Neural progenitor cell (in vitro differentiated cells): ENCODE data around the gene CNTN2. TPM values are rescaled to one million over a fixed set of nuclear protein-coding genes. Genes with fewer than 3 reads are reported as not detected.

Experiments used
- DNase-seq: peaks from one replicate; pipeline ENCODE4 v3.0.0-alpha.2; 2016; ENCODE audit warnings: low spot score
- H2AFZ ChIP-seq: fragments of 200-600 bp; sonication (generic); replicated peaks from 2 replicates; pipeline ENCODE4 v1.6.1; 2016; ENCODE audit warnings: antibody characterized with exemption
- H3F3A ChIP-seq: fragments of 200-600 bp; sonication (generic); 2 replicates; pipeline ENCODE4 v1.6.1; 2016; ENCODE audit warnings: antibody characterized with exemption, low read depth
- H3K27ac ChIP-seq: fragments of 200-600 bp; sonication (generic); 2 replicates; pipeline ENCODE4 v1.5.1; 2016; ENCODE audit warnings: mild to moderate bottlenecking
- H3K27me3 ChIP-seq: fragments of 200-600 bp; sonication (generic); 2 replicates; pipeline ENCODE4 v1.6.1; 2016; ENCODE audit warnings: mild to moderate bottlenecking, moderate library complexity
- H3K36me3 ChIP-seq: fragments of 200-600 bp; sonication (generic); 2 replicates; pipeline ENCODE4 v1.5.1; 2016
- H3K4me1 ChIP-seq: fragments of 200-600 bp; sonication (generic); 2 replicates; pipeline ENCODE4 v1.6.1; 2016; ENCODE audit warnings: mixed run types
- H3K4me2 ChIP-seq: fragments of 200-600 bp; sonication (generic); 2 replicates; pipeline ENCODE4 v1.6.1; 2016
- H3K4me3 ChIP-seq: fragments of 200-600 bp; sonication (generic); 2 replicates; pipeline ENCODE4 v1.5.1; 2016
- H3K79me2 ChIP-seq: fragments of 200-600 bp; sonication (generic); 2 replicates; pipeline ENCODE4 v1.6.1; 2016; ENCODE audit warnings: low read depth
- H3K9ac ChIP-seq: fragments of 200-600 bp; sonication (generic); 2 replicates; pipeline ENCODE4 v1.6.1; 2016
- H3K9me3 ChIP-seq: fragments of 200-600 bp; sonication (generic); 2 replicates; pipeline ENCODE4 v1.5.1; 2016; ENCODE audit warnings: low read depth
- H4K20me1 ChIP-seq: fragments of 200-600 bp; sonication (generic); 2 replicates; pipeline ENCODE4 v1.6.1; 2016; ENCODE audit warnings: low read depth
- H3K27ac Mint-ChIP-seq: 3 replicates; pipeline ENCODE4 v1.8.0; 2021; ENCODE audit warnings: mixed read lengths
- H3K27me3 Mint-ChIP-seq: 2 replicates; pipeline ENCODE4 v1.8.0; 2022; ENCODE audit warnings: low read depth, mild to moderate bottlenecking, inconsistent platforms, moderate library complexity, mixed read lengths; ENCODE audit not compliant: insufficient read depth
- H3K36me3 Mint-ChIP-seq: 3 replicates; pipeline ENCODE4 v1.8.0; 2021; ENCODE audit warnings: mixed read lengths
- H3K4me1 Mint-ChIP-seq: 3 replicates; pipeline ENCODE4 v1.8.0; 2021; ENCODE audit warnings: mixed read lengths
- H3K4me3 Mint-ChIP-seq: 3 replicates; pipeline ENCODE4 v1.8.0; 2021; ENCODE audit warnings: mild to moderate bottlenecking, moderate library complexity, mixed read lengths
- H3K9me3 Mint-ChIP-seq: 3 replicates; pipeline ENCODE4 v1.8.0; 2020; ENCODE audit warnings: mixed read lengths
- CTCF ChIP-seq: fragments of 200-600 bp; sonication (generic); IDR thresholded peaks from 2 replicates; pipeline ENCODE4 v1.5.1; 2017; ENCODE audit warnings: antibody characterized with exemption, mild to moderate bottlenecking
- EZH2 ChIP-seq: fragments of 200-600 bp; sonication (generic); IDR thresholded peaks from 2 replicates; pipeline ENCODE4 v1.6.1; 2017; ENCODE audit warnings: antibody characterized with exemption, mild to moderate bottlenecking, moderate library complexity
- EZH2phosphoT487 ChIP-seq: fragments of 200-600 bp; sonication (generic); IDR thresholded peaks from 2 replicates; pipeline ENCODE4 v1.6.1; 2017; ENCODE audit warnings: antibody characterized with exemption
- total RNA-seq: library from RNA; depleted of rRNA; stranded (reverse); fragments of >200 nt; gene quantifications from 2 replicates; pipeline ENCODE4 v1.2.3, GENCODE V29; 2015; ENCODE audit warnings: low replicate concordance

CNTN2 gene
- total RNA-seq, 1 donor from 2014 or later = 8.4 TPM

- TF ChIP-seq CTCF = no peak
- no peak for TF ChIP-seq EZH2phosphoT487
- TF ChIP-seq EZH2 = no peak
- Histone ChIP-seq H3K79me2 (no peaks in the 10 kb centered on the region), H4K20me1 (no peaks in the 10 kb centered on the region), H3K27ac (no peak overlapping the region), H3K4me2 (no peak overlapping the region), H3K4me3 (no peak overlapping the region), H3K9me3 (no peaks in the 10 kb centered on the region), H3K27me3 (no peaks in the 10 kb centered on the region), H2AFZ (no peak overlapping the region), H3K9ac (no peak overlapping the region), H3F3A (no peaks in the 10 kb centered on the region), H3K4me1 (no peaks in the 10 kb centered on the region), H3K36me3 (no peaks in the 10 kb centered on the region)
- peaks cover 11% of the 10 kb centered on the region for H3K4me1 Mint-ChIP-seq
- no peaks in the 10 kb centered on the region for H3K9me3 Mint-ChIP-seq
- no peak overlapping the region for H3K27ac Mint-ChIP-seq
- no peak for DNase-seq
- H3K36me3 Mint-ChIP-seq = no peaks in the 10 kb centered on the region
- no peak overlapping the region for H3K4me3 Mint-ChIP-seq
- no peaks in the 10 kb centered on the region for H3K27me3 Mint-ChIP-seq
Measured at GRCh38 chr1:205073511-205073910, 30.5 kb downstream of the CNTN2 start.

GRCh38 chr1:205074084-205074483, 31.1 kb downstream of the CNTN2 start:
- H3K27ac Mint-ChIP-seq = no peak overlapping the region
- H2AFZ ChIP-seq = no peak overlapping the region
- peaks cover 8% of the 10 kb centered on the region for H3K4me1 Mint-ChIP-seq
- H3K27me3 ChIP-seq = no peaks in the 10 kb centered on the region
- no peak for DNase-seq
- H3K27ac ChIP-seq = no peak overlapping the region
- no peaks in the 10 kb centered on the region for H4K20me1 ChIP-seq
- no peaks in the 10 kb centered on the region for H3K36me3 ChIP-seq
- H3K4me3 Mint-ChIP-seq = no peak overlapping the region
- H3K27me3 Mint-ChIP-seq = no peaks in the 10 kb centered on the region
- H3K9me3 ChIP-seq = no peaks in the 10 kb centered on the region
- H3K79me2 ChIP-seq = no peaks in the 10 kb centered on the region
- H3K4me2 ChIP-seq = no peak overlapping the region
- H3K4me3 ChIP-seq = no peak overlapping the region
- no peaks in the 10 kb centered on the region for H3F3A ChIP-seq
- H3K4me1 ChIP-seq = no peaks in the 10 kb centered on the region
- H3K36me3 Mint-ChIP-seq = no peaks in the 10 kb centered on the region
- H3K9me3 Mint-ChIP-seq = no peaks in the 10 kb centered on the region
- H3K9ac ChIP-seq = no peak overlapping the region
- no peak for TF ChIP-seq CTCF

- no peaks in the 10 kb centered on the region for H3K79me2 ChIP-seq
- H3K9me3 ChIP-seq = no peaks in the 10 kb centered on the region
- H3F3A ChIP-seq = no peaks in the 10 kb centered on the region
- H3K4me1 Mint-ChIP-seq = peaks cover 8% of the 10 kb centered on the region
- no peaks in the 10 kb centered on the region for H3K4me1 ChIP-seq
- H3K4me3 ChIP-seq = no peak overlapping the region
- H4K20me1 ChIP-seq = no peaks in the 10 kb centered on the region
- no peak overlapping the region for H2AFZ ChIP-seq
- DNase-seq = no peak
- H3K27ac ChIP-seq = no peak overlapping the region
- no peak overlapping the region for H3K27ac Mint-ChIP-seq
- no peaks in the 10 kb centered on the region for H3K36me3 ChIP-seq
- no peaks in the 10 kb centered on the region for H3K36me3 Mint-ChIP-seq
- no peak for TF ChIP-seq EZH2phosphoT487
- TF ChIP-seq CTCF = no peak
- no peak for TF ChIP-seq EZH2
- no peaks in the 10 kb centered on the region for H3K9me3 Mint-ChIP-seq
- no peak overlapping the region for H3K9ac ChIP-seq
- no peaks in the 10 kb centered on the region for H3K27me3 ChIP-seq
- no peaks in the 10 kb centered on the region for H3K27me3 Mint-ChIP-seq
- H3K4me2 ChIP-seq = no peak overlapping the region
- H3K4me3 Mint-ChIP-seq = no peak overlapping the region
Measured at GRCh38 chr1:205074513-205074912, 31.5 kb downstream of the CNTN2 start.
